HG02678 (cell line): Measurements from ENCODE around the gene FRMD3.
A peak's percentile ranks its signal among the peaks of the same experiment; 100 is the strongest.

Experiments used
- ATAC-seq: cut with Tn5 transposase; IDR thresholded peaks from one replicate; pipeline ENCODE4 v1.9.1; 2021; ENCODE audit warnings: mild to moderate bottlenecking, moderate library complexity; ENCODE audit not compliant: unreplicated experiment

Gene FRMD3

DNA sequence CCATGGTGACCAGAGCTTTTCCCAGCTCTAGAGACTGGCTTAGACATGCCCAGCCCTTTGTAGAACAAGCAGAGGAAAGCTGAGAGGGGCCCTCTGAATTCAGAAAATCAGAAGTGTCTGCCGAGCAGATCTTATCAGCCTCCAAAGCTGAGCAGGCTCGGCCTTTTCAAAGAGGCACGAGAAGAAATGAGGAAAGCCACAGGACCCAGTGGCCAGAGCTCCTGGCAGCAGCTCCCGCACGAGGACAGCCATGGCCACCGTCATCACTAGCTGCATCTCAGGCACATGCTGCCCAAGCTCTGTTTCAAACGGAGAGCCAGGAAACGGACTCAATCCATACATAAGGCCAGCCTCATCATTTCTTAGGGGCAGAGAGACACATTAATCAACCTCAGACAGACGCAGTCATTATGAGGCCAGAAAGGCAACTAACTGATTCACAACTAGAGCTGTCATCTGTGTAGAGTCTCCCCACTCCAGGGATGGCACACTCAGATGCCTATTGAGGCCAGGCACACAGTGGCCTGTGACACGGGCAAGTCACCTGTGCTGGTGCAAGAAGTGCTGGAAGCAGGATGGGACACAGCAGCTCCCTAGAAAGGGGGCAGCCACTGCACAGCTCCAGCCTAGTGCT lies 194.7 kb downstream of the FRMD3 start:
- no peak for ATAC-seq

DNA sequence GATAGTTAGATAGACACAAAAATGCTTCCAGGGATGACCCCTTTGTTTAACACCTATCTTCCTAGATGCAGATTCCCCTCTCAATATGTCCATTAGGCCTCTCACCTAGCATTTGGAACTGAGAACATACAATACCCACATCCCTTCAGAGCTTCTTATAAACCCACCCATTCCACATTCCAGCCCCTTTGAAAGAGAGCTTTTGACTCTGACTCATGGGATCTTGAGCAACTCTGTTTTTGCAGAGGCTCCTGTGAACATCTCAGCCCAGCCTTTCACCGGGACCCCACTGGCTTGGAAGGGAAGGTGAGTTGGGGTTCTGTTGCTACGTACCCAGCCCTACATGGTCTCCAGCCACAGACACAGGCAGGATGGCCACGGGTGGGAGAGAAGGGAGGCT lies 195.5 kb downstream of the FRMD3 start:
- no peak for ATAC-seq

DNA sequence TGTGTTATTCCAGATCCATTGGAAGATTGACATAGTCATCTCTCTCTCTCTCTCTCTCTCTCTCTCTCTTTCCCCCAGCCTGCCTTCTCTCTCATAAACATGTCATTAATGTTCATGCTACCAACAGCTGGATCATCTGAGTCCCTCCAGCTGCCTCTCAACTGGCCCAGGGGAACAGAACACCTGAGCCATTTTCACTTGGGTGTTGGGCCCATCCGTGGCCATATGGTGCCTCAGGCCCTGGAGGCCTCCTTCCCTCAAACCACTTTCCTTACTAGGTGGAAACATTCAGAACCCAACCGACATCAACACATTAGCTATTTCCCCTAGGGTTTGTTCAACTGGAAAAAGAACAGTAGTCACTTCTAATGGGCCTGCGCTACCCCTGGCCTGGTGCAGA lies 196.2 kb downstream of the FRMD3 start:
- ATAC-seq: no peak

DNA sequence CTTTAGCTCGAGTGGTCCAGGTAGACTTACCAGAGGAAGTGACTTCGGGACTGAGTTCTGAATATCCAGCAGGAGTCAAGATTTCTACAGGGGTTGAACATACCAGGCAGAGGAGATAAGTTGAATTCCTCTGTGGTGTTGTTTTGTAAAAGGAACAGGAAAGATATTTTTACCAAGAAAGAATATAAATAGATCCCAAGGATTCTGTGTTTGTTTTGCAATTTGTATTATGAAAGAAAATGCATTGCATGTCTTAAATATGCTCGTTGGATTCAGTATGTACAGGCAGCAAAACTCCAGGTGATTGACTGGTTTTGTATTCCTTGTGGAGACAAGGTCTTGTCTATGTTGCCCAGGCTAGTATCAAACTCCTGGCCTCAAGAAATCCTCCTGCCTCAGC lies 197.8 kb downstream of the FRMD3 start:
- no peak for ATAC-seq

DNA sequence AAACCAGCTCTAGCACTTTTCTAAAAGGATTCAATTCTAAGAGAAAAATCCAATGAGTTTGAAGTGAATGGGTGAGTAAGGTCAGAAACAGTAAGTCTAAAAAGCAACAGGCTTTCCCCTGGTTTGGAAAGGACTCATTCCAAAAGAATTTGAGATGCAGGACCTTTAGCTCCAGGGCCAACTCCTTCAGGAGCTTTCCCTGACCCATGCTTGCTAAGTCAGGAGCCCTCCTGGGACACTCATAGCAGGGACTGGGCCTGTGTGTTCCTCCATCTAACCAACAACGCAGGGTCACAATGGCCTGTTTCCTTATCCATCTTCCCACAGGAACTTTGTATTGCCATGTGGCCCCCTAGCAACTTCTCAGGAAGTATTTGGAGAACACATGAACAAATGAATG lies 198.8 kb downstream of the FRMD3 start:
- ATAC-seq: no peak

DNA sequence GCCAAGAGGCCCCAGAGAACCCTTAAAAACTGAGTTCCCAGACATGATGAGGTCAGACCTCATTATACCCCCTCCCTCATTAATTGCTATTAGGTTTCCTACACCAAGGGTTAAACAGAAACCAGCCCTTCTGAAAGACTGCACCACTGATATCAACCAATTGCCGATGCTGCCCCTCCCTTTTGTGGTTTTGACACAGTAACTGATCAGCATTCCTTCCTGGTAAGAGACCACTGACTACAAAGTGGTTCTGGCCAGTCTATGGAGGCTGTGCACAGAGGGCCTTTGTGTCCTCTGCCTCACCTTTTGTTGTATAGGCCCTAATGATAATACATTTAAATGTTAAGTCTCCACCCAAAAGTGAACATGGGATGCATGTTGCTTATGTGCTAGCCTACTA lies 201.5 kb downstream of the FRMD3 start:
- ATAC-seq: no peak

DNA sequence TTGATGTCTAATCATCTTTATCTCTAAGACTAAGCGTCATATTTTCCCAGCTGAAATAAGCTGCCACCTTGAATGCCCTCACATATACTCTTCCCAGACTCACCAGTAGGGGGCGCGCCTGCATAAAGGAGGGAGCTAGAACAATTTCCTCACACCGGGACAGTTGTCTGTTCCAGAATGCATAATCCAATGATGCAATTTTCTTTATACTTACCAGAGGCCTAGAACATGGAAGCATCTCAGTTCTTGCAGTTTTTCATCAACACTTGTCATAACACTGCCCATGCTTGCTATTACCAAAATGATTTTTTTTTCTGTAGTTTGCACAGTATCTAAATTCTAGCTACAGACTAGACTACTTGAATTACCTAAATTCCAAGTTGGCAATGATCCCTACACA lies 203.9 kb downstream of the FRMD3 start:
- no peak for ATAC-seq

DNA sequence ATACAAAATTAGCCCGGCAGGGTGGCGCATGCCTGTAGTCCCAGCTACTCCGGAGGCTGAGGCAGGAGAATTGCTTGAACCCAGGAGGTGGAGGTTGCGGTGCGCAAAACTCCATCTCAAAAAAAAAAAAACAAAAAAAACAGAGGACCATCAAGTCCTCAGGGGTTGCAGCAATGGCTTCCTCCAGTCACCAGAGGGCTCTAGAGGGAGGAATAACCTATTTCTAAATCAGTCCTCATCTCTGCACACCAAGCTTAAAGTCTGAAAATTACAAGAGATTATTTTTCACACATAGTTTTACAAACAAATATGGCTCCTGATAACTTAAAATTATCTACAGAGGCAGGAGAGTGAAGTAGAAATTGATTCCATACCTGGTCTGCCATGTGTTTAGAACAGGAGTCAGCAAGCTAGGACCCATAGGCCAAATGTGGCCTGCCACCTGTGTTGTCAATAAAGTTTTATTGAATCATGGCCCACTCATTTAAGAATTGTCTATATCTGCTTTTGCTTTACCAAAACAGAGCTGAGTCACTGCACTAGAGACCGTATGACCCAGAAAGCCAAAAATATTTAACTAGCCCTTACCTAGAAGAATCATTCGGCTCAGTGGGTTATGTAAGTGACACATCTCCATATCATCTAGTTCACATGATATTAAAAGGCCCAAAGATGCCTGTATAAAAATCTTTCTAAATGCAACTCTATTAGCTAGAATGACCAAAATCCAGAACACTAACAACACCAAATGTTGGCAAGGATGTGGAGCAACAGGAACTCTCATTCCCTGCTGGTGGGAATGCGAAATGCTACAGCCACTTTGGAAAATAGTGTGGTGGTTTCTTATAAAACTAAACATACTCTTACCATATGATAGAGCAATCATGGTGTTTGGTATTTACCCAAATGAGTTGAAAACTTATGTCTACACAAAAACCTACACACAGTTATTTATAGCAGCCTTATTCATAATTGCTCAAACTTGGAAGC lies 207.7 kb downstream of the FRMD3 start:
- ATAC-seq: no peak

DNA sequence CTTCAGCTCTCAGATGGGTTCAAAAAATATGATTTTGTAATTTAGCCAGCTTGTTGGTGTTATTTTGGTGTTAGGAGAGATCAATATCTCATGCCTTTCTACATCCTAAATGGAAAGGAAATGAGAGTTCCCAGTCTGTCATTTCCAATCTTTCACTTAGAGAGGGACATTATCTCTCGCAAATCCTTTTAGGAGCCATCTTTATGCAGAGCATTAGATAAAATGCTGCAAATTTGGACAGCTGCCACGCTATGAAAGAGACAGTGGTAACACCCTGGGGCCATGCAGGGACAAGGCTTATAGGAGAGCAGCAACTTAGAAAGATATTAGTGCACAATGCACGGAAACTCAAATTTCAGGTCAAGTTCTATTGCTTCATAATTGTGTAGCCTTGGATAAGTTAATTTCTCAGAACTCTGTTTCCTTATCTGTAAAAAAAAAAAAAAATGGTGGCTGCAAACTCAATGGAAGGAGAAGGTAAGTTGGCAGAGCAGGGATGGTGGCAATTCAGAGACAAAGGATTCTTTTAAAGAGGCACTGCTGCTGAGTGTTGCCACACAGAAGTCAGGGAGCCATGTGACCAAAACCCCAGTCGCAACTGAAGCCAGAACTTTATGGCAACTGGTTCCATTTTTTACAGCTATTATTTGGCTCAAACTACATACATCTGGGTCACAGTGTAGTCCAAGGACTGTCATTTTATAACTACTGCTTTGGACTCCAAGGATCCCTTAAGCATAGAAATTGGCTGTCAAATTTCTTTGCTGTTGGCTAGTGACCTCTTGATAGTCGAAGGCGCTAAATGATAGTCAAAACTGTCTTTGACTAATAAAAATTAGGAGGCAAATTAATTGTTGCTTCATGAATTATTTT lies 210.2 kb downstream of the FRMD3 start:
- no peak for ATAC-seq

DNA sequence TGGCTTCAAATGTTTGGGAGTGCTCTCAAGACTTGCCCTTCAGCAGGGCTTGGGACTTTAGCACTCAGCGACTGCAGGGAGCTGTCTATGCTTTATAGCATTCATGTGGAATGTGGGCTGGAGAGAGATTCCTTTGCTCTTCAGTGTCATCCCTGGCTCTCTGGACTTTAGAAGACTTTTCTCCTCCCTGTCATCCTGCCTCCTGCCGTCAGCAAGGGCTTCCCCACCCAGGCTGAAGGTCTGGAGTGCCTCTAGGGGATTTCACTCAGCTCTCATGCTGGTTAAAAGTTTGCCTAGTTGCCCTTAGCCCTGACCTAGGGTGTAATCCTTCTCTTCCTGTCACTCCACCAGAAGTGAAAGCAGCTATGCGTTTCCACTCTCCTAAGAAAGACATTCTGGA lies 210.9 kb downstream of the FRMD3 start:
- ATAC-seq: no peak

DNA sequence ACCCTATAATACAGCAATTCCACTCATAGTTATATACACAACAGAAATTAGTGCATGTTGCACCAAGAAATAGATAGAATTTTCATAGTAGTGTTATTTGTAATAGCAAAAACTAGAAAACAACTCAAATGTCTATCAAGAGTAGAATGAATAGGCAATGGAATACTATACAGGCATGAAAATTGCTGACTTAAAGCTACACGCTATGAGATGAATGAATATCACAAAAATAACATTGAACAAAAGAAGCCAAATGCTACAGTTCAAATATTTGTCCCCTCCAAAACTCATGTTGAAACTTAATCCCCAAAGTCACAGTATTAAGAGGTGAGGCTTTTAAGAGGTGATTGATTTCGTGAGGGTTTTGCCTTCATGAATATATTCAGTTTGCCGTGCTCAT lies 215.1 kb downstream of the FRMD3 start:
- ATAC-seq: no peak

DNA sequence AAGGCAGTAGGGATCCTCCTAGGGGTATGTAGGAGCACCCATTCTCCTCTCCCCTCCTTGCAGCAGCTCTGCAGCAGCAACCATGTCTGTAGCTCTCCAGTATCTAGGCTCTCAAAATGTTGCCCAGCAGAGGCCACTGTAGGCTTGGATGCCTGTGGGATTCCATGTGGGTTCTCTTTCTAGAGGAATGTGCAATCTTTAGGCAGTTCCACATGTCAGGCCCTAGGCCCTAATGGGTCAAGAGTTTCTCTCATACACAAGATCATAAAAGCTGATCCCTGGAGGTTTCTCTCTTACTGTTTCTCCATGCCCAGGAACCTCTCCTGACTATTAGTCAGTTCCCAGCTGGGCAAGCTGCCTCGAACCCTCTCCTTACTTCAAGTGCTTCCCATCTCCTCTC lies 215.8 kb downstream of the FRMD3 start:
- ATAC-seq: no peak

DNA sequence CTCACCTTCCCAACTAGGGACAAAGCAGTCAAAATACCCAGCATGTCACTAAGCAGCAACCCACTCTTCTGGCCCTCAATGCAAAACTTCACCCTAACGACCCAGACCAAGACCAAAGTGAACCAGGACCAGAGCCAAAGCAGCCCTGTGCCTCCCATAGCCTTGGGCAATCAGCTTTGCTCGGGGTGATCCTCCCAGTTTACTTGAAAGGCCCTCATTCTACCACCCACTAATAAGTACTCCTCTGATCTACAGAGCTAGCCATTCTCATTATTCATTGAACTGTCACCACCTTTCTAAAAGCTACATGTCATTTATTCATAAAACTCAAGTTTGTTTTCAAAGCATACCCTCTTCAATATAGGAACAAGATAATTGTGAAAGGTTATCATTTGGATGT lies 221.0 kb downstream of the FRMD3 start:
- ATAC-seq: no peak

DNA sequence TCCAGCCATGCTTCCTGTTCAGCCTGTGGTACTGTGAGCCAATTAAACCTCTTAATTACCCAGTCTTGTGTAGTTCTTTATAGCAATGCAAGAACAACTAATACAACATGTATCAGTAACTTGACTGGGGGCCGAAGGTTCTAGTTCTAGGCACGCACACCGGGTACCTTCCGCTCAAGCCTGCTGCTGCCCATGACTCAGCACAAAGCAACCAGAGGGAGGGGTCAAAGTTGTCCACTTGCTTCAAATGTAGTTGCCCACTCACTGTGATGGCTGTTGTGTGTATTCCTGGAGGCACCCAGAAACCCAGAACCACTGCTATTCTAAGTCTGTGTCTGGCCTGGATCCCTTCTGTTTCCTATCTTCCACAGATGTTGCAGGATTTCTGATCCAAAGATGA lies 222.6 kb downstream of the FRMD3 start:
- no peak for ATAC-seq

DNA sequence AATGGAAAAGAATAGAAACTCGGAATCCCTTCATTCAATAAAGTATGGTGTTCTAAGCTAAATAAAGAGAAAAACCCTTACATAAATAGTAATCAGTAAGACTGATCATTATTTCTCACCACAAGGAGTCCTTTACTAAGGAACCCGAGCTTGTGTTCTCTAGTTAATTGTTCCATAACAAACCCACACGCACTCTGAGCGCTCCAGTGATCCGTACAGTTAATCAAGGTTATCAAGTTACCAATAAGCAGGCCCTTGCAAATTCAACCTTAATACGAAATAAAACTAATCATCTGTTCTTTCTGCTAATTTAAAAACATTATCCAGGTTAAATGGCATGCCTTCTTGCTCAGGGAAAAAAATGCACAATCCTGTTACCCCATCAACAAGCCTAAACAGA lies 224.4 kb downstream of the FRMD3 start:
- no peak for ATAC-seq

DNA sequence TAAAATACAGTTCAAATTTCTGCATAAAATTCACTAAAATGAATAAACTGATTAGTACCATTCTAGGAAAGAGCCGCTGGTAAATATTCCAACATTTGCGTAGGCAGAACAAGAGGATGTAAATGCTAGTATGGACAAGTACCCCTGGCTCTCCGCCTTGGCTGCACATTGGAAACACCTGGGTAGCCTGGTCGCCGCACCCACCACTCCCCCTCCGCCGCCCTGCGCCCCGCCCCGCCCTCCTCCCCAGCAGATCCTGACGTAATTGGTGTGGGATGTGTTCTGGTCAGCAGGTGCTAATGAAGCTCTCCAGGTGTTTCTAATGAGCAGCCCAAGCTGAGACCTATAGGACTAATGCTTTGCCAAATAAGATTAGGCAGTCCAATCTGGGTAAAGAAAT lies 225.7 kb downstream of the FRMD3 start:
- no peak for ATAC-seq

DNA sequence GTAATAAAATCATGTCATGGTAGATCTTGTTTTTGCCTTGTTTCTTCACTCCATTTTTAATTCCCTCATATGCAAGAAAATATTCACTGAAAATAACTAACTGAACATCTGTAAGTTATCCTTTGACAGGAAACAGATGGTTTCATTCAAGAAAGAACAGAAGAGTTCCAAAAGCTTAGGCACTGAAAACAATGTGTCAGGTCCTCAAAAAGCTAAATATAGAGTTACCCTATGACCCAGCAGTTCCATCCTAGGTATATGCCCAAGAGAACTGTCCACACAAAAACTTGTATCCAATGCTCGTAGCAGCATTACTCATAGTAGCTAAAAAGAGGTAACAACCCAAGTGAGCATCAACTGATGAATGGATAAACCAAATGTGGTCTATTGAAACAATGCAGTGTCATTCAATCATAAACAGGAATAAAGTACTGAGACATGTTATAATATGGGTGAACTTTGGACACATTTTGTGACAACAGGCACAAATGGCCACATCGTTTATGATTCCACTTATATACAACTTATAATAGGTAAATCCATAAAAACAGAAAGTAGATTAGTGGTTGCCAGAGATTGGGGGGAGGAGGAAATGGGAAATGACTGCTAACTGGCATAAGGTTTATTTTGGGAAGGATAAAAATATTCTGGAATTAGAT lies 231.0 kb downstream of the FRMD3 start:
- ATAC-seq: no peak

DNA sequence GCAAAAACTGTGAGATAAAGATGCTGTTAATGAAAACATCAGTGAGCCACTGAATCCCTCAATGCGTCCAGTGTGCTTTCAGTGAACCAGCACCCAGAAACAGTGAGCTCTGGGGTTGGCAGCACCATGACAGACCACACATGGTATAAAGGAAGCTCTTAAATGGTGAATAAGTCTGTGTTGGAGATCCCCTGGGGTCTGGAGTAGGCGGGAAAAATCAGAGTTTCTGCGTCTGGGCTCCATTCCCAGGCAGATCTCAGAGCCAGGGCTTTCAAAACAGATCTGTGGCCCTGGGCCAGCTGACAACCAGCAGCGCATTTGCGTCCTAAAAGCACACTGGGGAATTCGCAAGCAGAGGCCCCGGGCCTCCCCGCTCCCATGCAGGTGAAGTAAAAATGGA lies 233.5 kb downstream of the FRMD3 start:
- ATAC-seq: no peak

DNA sequence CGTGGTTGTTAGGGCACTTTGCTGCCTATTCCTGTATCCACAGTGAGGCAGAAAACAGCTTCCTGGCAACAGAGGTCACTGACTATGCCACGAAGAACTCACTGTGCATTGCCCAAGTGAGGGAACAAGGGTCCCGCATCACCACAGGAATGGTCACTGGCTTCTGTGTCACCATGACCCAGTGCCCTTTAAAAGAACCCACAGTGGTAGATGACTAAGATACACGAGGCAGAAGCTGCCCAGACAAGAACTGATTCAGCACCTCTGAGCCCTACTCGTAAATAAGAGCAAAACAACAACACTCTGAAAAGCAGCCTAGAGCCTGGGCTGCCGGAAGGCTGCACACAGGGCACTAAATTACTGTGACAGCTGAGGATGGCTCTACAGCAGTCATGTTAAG lies 238.6 kb downstream of the FRMD3 start:
- no peak for ATAC-seq

DNA sequence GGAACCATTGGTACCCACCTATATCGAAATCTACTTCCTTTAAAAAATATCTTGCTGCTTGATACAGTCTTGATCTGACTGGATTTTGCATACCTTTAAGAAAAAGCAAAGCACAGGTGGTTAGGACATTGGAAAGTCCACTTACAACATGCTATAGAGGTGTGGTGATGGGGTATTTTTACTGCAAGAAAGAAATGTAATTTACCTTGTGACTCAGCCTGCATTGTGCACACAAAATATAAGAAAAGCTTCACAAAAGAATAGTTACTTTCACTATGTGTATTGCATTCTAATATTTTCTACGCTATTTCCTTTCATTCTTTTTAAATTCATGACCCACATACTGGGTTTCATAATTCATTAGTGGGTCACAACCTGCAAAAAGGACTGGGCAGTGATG lies 239.1 kb downstream of the FRMD3 start:
- no peak for ATAC-seq

DNA sequence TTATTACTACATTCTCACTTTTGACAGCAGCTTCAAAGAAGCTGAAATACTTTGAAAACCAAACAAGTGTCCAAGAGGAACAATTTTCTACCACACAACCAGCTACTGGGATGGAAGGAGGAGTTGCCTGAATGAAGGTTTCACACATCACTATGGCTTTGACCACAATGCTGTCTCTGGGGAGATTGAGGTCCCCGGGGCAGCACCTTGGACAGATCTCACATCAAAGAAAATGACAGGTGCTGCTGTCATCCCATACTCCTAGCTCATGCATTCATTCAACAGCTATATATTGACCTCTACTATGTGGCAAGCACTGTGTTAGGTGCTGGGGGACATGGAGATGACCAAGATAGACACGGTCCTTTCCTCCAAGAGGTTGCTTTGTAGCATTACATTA lies 242.1 kb downstream of the FRMD3 start:
- peak; percentile 66 for ATAC-seq
